Natural killer cell (primary cell): ENCODE data around the gene HOXA5. TPM values are rescaled to one million over a fixed set of nuclear protein-coding genes. Genes with fewer than 3 reads are reported as not detected.
A peak's percentile ranks its signal among the peaks of the same experiment; 100 is the strongest.

Experiments used
- ATAC-seq, 3 donors: fragments of 150-1000 bp in 2 of 3; fragments of 200-7000 bp in 1 of 3; cut with Tn5 transposase; 1 replicate in 1 of 3; 2 replicates in 2 of 3; pipeline ENCODE4 v1.10.0; 2021; ENCODE audit warnings: mild to moderate bottlenecking in 2 of 3, moderate library complexity in 2 of 3
- DNase-seq, 2 donors: peaks; one replicate each; pipeline versions ENCODE4 v3.0.0 to v3.0.0-alpha.2; 2013 to 2021; ENCODE audit warnings: mixed read lengths in 1 of 2
- H3K27ac ChIP-seq: one replicate; pipeline ENCODE4 v1.5.1; 2013; ENCODE audit warnings: mild to moderate bottlenecking, low read length
- H3K27me3 ChIP-seq: one replicate; pipeline ENCODE4 v1.6.1; 2013; ENCODE audit warnings: low read length; ENCODE audit not compliant: control insufficient read depth, insufficient read depth
- H3K36me3 ChIP-seq: one replicate; pipeline ENCODE4 v1.6.1; 2013; ENCODE audit warnings: low read length; ENCODE audit not compliant: control insufficient read depth, insufficient read depth
- H3K4me1 ChIP-seq: one replicate; pipeline ENCODE4 v1.6.1; 2013; ENCODE audit warnings: low read length; ENCODE audit not compliant: control insufficient read depth, insufficient read depth
- H3K4me3 ChIP-seq: one replicate; pipeline ENCODE4 v1.5.1; 2013; ENCODE audit warnings: low read length
- H3K9me3 ChIP-seq: one replicate; pipeline ENCODE4 v1.6.1; 2013; ENCODE audit warnings: low read length; ENCODE audit not compliant: control insufficient read depth, insufficient read depth
- H3K27ac Mint-ChIP-seq, 2 donors: one replicate each; pipeline ENCODE4 v1.8.0; 2022; ENCODE audit warnings: mild to moderate bottlenecking in 2 of 2, mixed read lengths in 2 of 2, moderate library complexity in 1 of 2
- H3K27me3 Mint-ChIP-seq, 2 donors: one replicate each; pipeline ENCODE4 v1.8.0; 2022; ENCODE audit warnings: low read depth in 2 of 2, mixed read lengths in 2 of 2
- H3K36me3 Mint-ChIP-seq: one replicate; pipeline ENCODE4 v1.8.0; 2022; ENCODE audit warnings: mixed read lengths
- H3K4me1 Mint-ChIP-seq, 2 donors: one replicate each; pipeline ENCODE4 v1.8.0; 2022; ENCODE audit warnings: mixed read lengths in 2 of 2
- H3K4me3 Mint-ChIP-seq: one replicate; pipeline ENCODE4 v1.8.0; 2022; ENCODE audit warnings: mild to moderate bottlenecking, moderate library complexity, mixed read lengths
- H3K9me3 Mint-ChIP-seq, 2 donors: one replicate each; pipeline ENCODE4 v1.8.0; 2022; ENCODE audit warnings: mixed read lengths in 2 of 2
- WGBS: methylation state at CpG from one replicate; pipeline ENCODE4 v1.1.7; 2013; ENCODE audit warnings: missing lambda C conversion rate; ENCODE audit not compliant: insufficient coverage; 5-methylcytosine and 5-hydroxymethylcytosine counted together
- intact Hi-C: fragments of 100-400 bp; cut with micrococcal nuclease; formaldehyde crosslinking; loops from one replicate; pipeline ENCODE4 v1.14.2; 2022
- total RNA-seq, 4 donors: library from RNA; stranded (reverse); fragments of 120-200 nt in 1 of 4; gene quantifications; one replicate each; pipeline versions ENCODE4 v1.2.3 to v1.2.4, GENCODE V29; 2013 to 2022
- TF ChIP-seq, protein P1 (sequence below): fragments of 200-600 bp; IDR thresholded peaks from one replicate; pipeline ENCODE4 v1.8.0; 2022; ENCODE audit warnings: antibody characterized with exemption

The HOXA5 gene
- total RNA-seq, 3 donors from 2014 or later (not counting 1 experiment from before 2014, with no cell fraction given) = 0.29 to 13.0 (median 0.52) TPM

- TF ChIP-seq, protein P1, sequence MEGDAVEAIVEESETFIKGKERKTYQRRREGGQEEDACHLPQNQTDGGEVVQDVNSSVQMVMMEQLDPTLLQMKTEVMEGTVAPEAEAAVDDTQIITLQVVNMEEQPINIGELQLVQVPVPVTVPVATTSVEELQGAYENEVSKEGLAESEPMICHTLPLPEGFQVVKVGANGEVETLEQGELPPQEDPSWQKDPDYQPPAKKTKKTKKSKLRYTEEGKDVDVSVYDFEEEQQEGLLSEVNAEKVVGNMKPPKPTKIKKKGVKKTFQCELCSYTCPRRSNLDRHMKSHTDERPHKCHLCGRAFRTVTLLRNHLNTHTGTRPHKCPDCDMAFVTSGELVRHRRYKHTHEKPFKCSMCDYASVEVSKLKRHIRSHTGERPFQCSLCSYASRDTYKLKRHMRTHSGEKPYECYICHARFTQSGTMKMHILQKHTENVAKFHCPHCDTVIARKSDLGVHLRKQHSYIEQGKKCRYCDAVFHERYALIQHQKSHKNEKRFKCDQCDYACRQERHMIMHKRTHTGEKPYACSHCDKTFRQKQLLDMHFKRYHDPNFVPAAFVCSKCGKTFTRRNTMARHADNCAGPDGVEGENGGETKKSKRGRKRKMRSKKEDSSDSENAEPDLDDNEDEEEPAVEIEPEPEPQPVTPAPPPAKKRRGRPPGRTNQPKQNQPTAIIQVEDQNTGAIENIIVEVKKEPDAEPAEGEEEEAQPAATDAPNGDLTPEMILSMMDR = no peak
- Mint-ChIP-seq H3K4me3 (peak overlapping the region; percentile 81), H3K9me3 (no peaks in the 10 kb centered on the region), H3K4me1 (peaks cover 44 to 58% of the 10 kb centered on the region in 2 donors), H3K36me3 (no peaks in the 10 kb centered on the region), H3K27ac (peak overlapping the region; percentile 8 to 29), H3K27me3 (peaks cover 80 to 85% of the 10 kb centered on the region in 2 donors)
- Histone ChIP-seq H3K27me3 (peaks cover 90% of the 10 kb centered on the region), H3K36me3 (no peaks in the 10 kb centered on the region), H3K9me3 (no peaks in the 10 kb centered on the region), H3K4me1 (peaks cover 56% of the 10 kb centered on the region), H3K4me3 (no peak overlapping the region), H3K27ac (no peak overlapping the region)
- no peak for ATAC-seq
- 9% methylated on average over 23 of the region's 24 CpGs for WGBS
- intact Hi-C loops = loop anchor here (2.0 to 5.0 kb wide), 3 partner anchors 13 to 34 kb away; partner anchors contain the start of genes HOXA3 and HOXA9
- DNase-seq = peak; percentile 15 to 25
Observed at GRCh38 chr7:27185854-27186667, 42.6 kb upstream of the HOXA5 start.

- Histone ChIP-seq H3K9me3 (no peaks in the 10 kb centered on the region), H3K4me1 (peaks cover 56% of the 10 kb centered on the region), H3K27me3 (peaks cover 90% of the 10 kb centered on the region), H3K27ac (no peak within 1 kb of the TSS), H3K36me3 (no peaks in the 10 kb centered on the region), H3K4me3 (peak within 1 kb of the TSS; percentile 30)
- intact Hi-C loops = loop anchor here (2.0 to 5.0 kb wide), 2 partner anchors 20 to 33 kb away; partner anchors contain the start of genes HOXA3 and HOXA9
- peak; percentile 16 to 53 for DNase-seq
- no peaks in the 10 kb centered on the region for H3K9me3 Mint-ChIP-seq
- peaks cover 74 to 82% of the 10 kb centered on the region in 2 donors for H3K27me3 Mint-ChIP-seq
- H3K4me3 Mint-ChIP-seq = peak within 1 kb of the TSS; percentile 81
- no peaks in the 10 kb centered on the region for H3K36me3 Mint-ChIP-seq
- peaks cover 44 to 58% of the 10 kb centered on the region in 2 donors for H3K4me1 Mint-ChIP-seq
- peak within 1 kb of the TSS; percentile 31 to 58 for H3K27ac Mint-ChIP-seq
- WGBS = 6% methylated on average over 43 of the region's 43 CpGs
- ATAC-seq = peak in 2 of 3 donors; percentile 16 to 24
- TF ChIP-seq, protein P1 = no peak
Observed at GRCh38 chr7:27185013-27185853, 41.8 kb upstream of the HOXA5 start, which contains the start of gene HOXA11. HOXA11 (minus strand) TSS chr7:27185232; CDS start chr7:27185144, 88 bp downstream.

DNA sequence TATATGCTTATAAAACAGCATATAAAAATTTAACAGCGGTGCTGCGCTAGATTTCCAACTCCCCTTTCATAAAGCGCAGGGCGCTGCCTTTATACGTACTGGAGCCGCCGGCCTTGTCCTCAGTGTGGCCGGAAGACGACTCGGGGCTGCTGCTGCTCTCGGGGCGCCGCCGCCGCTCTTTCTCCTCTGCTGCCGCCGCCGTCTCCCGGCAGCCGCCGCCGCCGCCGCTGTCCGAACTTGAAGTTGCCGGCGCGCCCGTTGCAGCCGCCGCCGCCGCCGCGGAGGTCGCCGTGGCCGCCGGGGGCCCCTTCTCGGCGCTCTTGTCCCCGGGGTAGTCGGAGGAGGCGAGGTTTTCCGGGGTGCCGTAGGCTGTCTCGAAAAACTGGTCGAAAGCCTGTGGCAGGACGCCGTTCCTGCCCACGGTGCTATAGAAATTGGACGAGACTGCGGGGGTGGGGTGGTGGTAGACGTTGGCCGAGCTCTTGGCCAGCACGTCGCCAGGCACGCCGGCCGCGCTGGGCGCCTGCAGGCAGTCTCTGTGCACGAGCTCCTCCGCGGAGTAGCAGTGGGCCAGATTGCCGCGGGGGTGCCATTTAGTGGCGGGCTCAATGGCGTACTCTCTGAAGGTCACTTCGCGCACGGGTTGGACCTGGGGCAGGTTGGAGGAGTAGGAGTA lies 41.0 kb upstream of the HOXA5 start:
- Histone ChIP-seq H3K36me3 (no peaks in the 10 kb centered on the region), H3K4me1 (peaks cover 61% of the 10 kb centered on the region), H3K27ac (no peak overlapping the region), H3K4me3 (peak overlapping the region; percentile 30), H3K27me3 (peaks cover 89% of the 10 kb centered on the region), H3K9me3 (no peaks in the 10 kb centered on the region)
- Mint-ChIP-seq H3K9me3 (no peaks in the 10 kb centered on the region), H3K27me3 (peaks cover 73 to 80% of the 10 kb centered on the region in 2 donors), H3K36me3 (peaks cover 6% of the 10 kb centered on the region), H3K4me1 (peaks cover 44 to 55% of the 10 kb centered on the region in 2 donors), H3K27ac (peak overlapping the region; percentile 31 to 58), H3K4me3 (peak overlapping the region; percentile 81)
- ATAC-seq (peak; percentile 46 to 57 (median 46)), DNase-seq (peak; percentile 29 to 55)
- WGBS = 2% methylated on average over 72 of the region's 72 CpGs
- intact Hi-C loops = loop anchor here (2.0 to 5.0 kb wide), 2 partner anchors 20 to 32 kb away; partner anchors contain the start of genes HOXA3 and HOXA9
- TF ChIP-seq, protein P1 = no peak
